Neural progenitor cell (in vitro differentiated cells): Measurements from ENCODE around the gene ANTXR1. TPM values are rescaled to one million over a fixed set of nuclear protein-coding genes. Genes with fewer than 3 reads are reported as not detected.

Experiments used
- DNase-seq: peaks from one replicate; pipeline ENCODE4 v3.0.0-alpha.2; 2016; ENCODE audit warnings: low spot score
- H2AFZ ChIP-seq: fragments of 200-600 bp; sonication (generic); replicated peaks from 2 replicates; pipeline ENCODE4 v1.6.1; 2016; ENCODE audit warnings: antibody characterized with exemption
- H3F3A ChIP-seq: fragments of 200-600 bp; sonication (generic); 2 replicates; pipeline ENCODE4 v1.6.1; 2016; ENCODE audit warnings: antibody characterized with exemption, low read depth
- H3K27ac ChIP-seq: fragments of 200-600 bp; sonication (generic); 2 replicates; pipeline ENCODE4 v1.5.1; 2016; ENCODE audit warnings: mild to moderate bottlenecking
- H3K27me3 ChIP-seq: fragments of 200-600 bp; sonication (generic); 2 replicates; pipeline ENCODE4 v1.6.1; 2016; ENCODE audit warnings: mild to moderate bottlenecking, moderate library complexity
- H3K36me3 ChIP-seq: fragments of 200-600 bp; sonication (generic); 2 replicates; pipeline ENCODE4 v1.5.1; 2016
- H3K4me1 ChIP-seq: fragments of 200-600 bp; sonication (generic); 2 replicates; pipeline ENCODE4 v1.6.1; 2016; ENCODE audit warnings: mixed run types
- H3K4me2 ChIP-seq: fragments of 200-600 bp; sonication (generic); 2 replicates; pipeline ENCODE4 v1.6.1; 2016
- H3K4me3 ChIP-seq: fragments of 200-600 bp; sonication (generic); 2 replicates; pipeline ENCODE4 v1.5.1; 2016
- H3K79me2 ChIP-seq: fragments of 200-600 bp; sonication (generic); 2 replicates; pipeline ENCODE4 v1.6.1; 2016; ENCODE audit warnings: low read depth
- H3K9ac ChIP-seq: fragments of 200-600 bp; sonication (generic); 2 replicates; pipeline ENCODE4 v1.6.1; 2016
- H3K9me3 ChIP-seq: fragments of 200-600 bp; sonication (generic); 2 replicates; pipeline ENCODE4 v1.5.1; 2016; ENCODE audit warnings: low read depth
- H4K20me1 ChIP-seq: fragments of 200-600 bp; sonication (generic); 2 replicates; pipeline ENCODE4 v1.6.1; 2016; ENCODE audit warnings: low read depth
- H3K27ac Mint-ChIP-seq: 3 replicates; pipeline ENCODE4 v1.8.0; 2021; ENCODE audit warnings: mixed read lengths
- H3K27me3 Mint-ChIP-seq: 2 replicates; pipeline ENCODE4 v1.8.0; 2022; ENCODE audit warnings: low read depth, mild to moderate bottlenecking, inconsistent platforms, moderate library complexity, mixed read lengths; ENCODE audit not compliant: insufficient read depth
- H3K36me3 Mint-ChIP-seq: 3 replicates; pipeline ENCODE4 v1.8.0; 2021; ENCODE audit warnings: mixed read lengths
- H3K4me1 Mint-ChIP-seq: 3 replicates; pipeline ENCODE4 v1.8.0; 2021; ENCODE audit warnings: mixed read lengths
- H3K4me3 Mint-ChIP-seq: 3 replicates; pipeline ENCODE4 v1.8.0; 2021; ENCODE audit warnings: mild to moderate bottlenecking, moderate library complexity, mixed read lengths
- H3K9me3 Mint-ChIP-seq: 3 replicates; pipeline ENCODE4 v1.8.0; 2020; ENCODE audit warnings: mixed read lengths
- CTCF ChIP-seq: fragments of 200-600 bp; sonication (generic); IDR thresholded peaks from 2 replicates; pipeline ENCODE4 v1.5.1; 2017; ENCODE audit warnings: antibody characterized with exemption, mild to moderate bottlenecking
- EZH2 ChIP-seq: fragments of 200-600 bp; sonication (generic); IDR thresholded peaks from 2 replicates; pipeline ENCODE4 v1.6.1; 2017; ENCODE audit warnings: antibody characterized with exemption, mild to moderate bottlenecking, moderate library complexity
- EZH2phosphoT487 ChIP-seq: fragments of 200-600 bp; sonication (generic); IDR thresholded peaks from 2 replicates; pipeline ENCODE4 v1.6.1; 2017; ENCODE audit warnings: antibody characterized with exemption
- total RNA-seq: library from RNA; depleted of rRNA; stranded (reverse); fragments of >200 nt; gene quantifications from 2 replicates; pipeline ENCODE4 v1.2.3, GENCODE V29; 2015; ENCODE audit warnings: low replicate concordance

ANTXR1 gene
- total RNA-seq, 1 donor from 2014 or later: 6.7 TPM

DNA sequence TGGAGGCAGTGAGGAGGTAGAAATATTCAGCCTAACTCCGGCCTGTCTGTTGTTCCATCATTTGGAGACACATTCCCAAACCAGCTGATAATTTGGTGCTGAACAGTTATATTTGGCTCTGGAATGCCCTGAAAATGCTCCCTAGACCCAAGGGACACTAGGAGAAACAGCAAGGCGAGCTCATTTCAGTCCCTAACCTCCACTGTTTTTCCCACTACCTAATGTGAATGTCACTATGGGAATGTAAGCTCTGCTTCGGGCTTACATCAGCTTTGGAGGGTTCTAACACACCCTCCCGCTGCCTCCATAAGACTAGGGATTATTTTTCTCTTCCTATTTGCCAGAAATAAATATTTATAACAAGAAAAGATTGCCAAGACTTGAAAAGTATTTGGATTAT, 103.5 kb downstream of the ANTXR1 start:
- H3K9me3 ChIP-seq: no peaks in the 10 kb centered on the region
- H3K27me3 Mint-ChIP-seq: peaks cover 3% of the 10 kb centered on the region
- TF ChIP-seq CTCF: no peak
- no peak for TF ChIP-seq EZH2
- TF ChIP-seq EZH2phosphoT487: no peak

DNA sequence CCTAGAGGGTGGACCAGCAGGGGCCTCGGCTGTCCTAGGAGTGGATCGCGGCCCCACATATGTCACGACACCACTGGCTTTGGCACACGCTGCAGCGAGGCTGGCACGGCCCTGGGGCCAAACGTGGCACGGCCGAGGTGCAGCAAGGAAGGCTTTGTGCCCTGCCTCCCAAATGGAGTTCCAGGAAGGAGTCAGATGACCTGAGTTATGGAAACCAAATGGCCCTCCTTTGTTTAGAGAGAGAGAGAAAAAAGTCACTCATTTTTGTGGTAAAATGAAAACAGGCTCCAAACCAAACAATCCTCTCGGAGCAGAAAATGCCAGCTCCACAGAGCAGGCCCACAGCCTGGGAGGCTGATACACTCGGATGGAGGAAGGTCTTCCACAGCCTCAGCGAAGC, 105.6 kb downstream of the ANTXR1 start:
- Histone ChIP-seq H4K20me1 (no peaks in the 10 kb centered on the region), H3F3A (no peaks in the 10 kb centered on the region), H3K36me3 (no peaks in the 10 kb centered on the region), H3K4me1 (no peaks in the 10 kb centered on the region), H3K9ac (no peak overlapping the region), H3K4me2 (no peak overlapping the region), H3K9me3 (no peaks in the 10 kb centered on the region), H3K79me2 (no peaks in the 10 kb centered on the region), H3K27me3 (no peaks in the 10 kb centered on the region), H2AFZ (no peak overlapping the region), H3K4me3 (no peak overlapping the region), H3K27ac (no peak overlapping the region)
- TF ChIP-seq EZH2 (no peak), CTCF (no peak), EZH2phosphoT487 (no peak)
- Mint-ChIP-seq H3K9me3 (no peaks in the 10 kb centered on the region), H3K36me3 (peaks cover 16% of the 10 kb centered on the region), H3K27me3 (peaks cover 3% of the 10 kb centered on the region), H3K4me3 (no peak overlapping the region), H3K4me1 (peaks cover 3% of the 10 kb centered on the region), H3K27ac (no peak overlapping the region)
- DNase-seq: no peak

More for the DNA sequence above, 103.5 kb downstream of the ANTXR1 start:
- H3K4me2 ChIP-seq: no peak overlapping the region
- H2AFZ ChIP-seq: no peak overlapping the region
- H3K4me1 ChIP-seq: no peaks in the 10 kb centered on the region
- Mint-ChIP-seq H3K27ac (no peak overlapping the region), H3K4me3 (no peak overlapping the region), H3K4me1 (no peaks in the 10 kb centered on the region), H3K9me3 (no peaks in the 10 kb centered on the region), H3K36me3 (peaks cover 17% of the 10 kb centered on the region)
- H3K79me2 ChIP-seq: no peaks in the 10 kb centered on the region
- no peak overlapping the region for H3K4me3 ChIP-seq
- H3F3A ChIP-seq: no peaks in the 10 kb centered on the region
- no peak for DNase-seq
- H3K27ac ChIP-seq: no peak overlapping the region
- no peaks in the 10 kb centered on the region for H3K27me3 ChIP-seq
- H3K36me3 ChIP-seq: no peaks in the 10 kb centered on the region
- H4K20me1 ChIP-seq: no peaks in the 10 kb centered on the region
- H3K9ac ChIP-seq: no peak overlapping the region

DNA sequence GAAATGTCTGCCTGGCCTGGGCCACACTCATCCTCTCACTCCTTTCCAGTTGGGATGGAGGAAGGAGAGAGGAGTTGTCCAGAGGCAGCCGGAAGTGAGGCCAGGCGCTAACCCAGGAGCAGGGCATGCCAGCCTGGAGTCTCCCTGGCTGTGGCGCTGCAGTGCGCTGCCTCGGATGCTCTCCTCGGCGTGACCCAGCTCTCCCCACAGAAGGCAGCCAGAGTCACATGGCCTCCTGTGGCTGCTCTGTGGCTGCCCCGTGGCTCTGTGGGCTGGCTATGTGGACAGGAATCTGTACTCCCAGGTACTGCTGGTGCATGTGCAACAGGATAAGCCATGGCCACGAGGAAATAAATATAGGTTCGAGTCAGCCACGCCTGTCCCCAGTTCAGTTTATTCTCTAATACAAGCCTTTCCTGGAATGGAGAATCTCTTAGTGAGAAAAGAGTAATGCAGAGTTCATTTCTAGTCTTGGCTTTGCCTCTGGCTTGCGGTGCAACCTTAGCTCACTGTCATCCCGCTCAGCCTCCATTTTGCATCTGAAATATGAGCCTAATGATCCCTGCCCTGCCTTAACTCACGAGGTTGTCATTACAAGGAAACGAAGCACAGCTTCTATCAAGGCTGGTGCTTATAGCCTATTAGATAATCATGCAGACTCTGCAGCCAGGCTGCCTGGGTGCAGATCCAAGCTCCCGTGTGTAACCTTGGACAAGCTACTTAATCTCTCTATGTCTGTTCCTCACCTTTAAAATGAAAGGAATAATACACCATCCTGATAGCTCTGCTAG, 106.3 kb downstream of the ANTXR1 start:
- Histone ChIP-seq H3K36me3 (no peaks in the 10 kb centered on the region), H3K4me1 (no peaks in the 10 kb centered on the region), H3K9me3 (no peaks in the 10 kb centered on the region), H3K27ac (no peak overlapping the region), H3K79me2 (no peaks in the 10 kb centered on the region), H3K9ac (no peak overlapping the region), H3F3A (no peaks in the 10 kb centered on the region), H2AFZ (no peak overlapping the region), H3K4me3 (no peak overlapping the region), H4K20me1 (no peaks in the 10 kb centered on the region), H3K4me2 (no peak overlapping the region), H3K27me3 (no peaks in the 10 kb centered on the region)
- Mint-ChIP-seq H3K4me3 (no peak overlapping the region), H3K36me3 (peaks cover 17% of the 10 kb centered on the region), H3K9me3 (no peaks in the 10 kb centered on the region), H3K27me3 (peaks cover 3% of the 10 kb centered on the region), H3K4me1 (peaks cover 10% of the 10 kb centered on the region), H3K27ac (no peak overlapping the region)
- no peak for DNase-seq
- TF ChIP-seq EZH2phosphoT487 (no peak), EZH2 (no peak), CTCF (no peak)
